Naive thymus-derived CD4-positive, alpha-beta T cell (primary cell): Measurements from ENCODE around the gene RGS2. TPM values are rescaled to one million over a fixed set of nuclear protein-coding genes. Genes with fewer than 3 reads are reported as not detected.

ENCODE experiments used
- ATAC-seq: fragments of 150-1000 bp; cut with Tn5 transposase; 2 replicates; pipeline ENCODE4 v1.10.0; 2021; ENCODE audit warnings: mild to moderate bottlenecking, moderate library complexity
- CTCF ChIA-PET: fragments of 350-600 bp; sonication (Branson Sonifier 250); formaldehyde crosslinking; loops from one replicate; lab custom pipeline; 2021; ENCODE audit warnings: antibody characterized with exemption; lab: Charles Lee
- POLR2A ChIA-PET: fragments of 350-600 bp; sonication (Branson Sonifier 250); formaldehyde crosslinking; loops from one replicate; lab custom pipeline; 2021; ENCODE audit warnings: antibody characterized with exemption, inconsistent platforms; lab: Charles Lee
- DNase-seq, 9 donors: peaks; one replicate each; pipeline versions ENCODE4 v3.0.0 to v3.0.0-alpha.2; 2020 to 2022; ENCODE audit warnings: mixed read lengths in 1 of 9
- H3K27ac ChIP-seq: one replicate; pipeline ENCODE4 v1.7.0; 2013; ENCODE audit warnings: mild to moderate bottlenecking, low read depth, low read length, moderate library complexity
- H3K27me3 ChIP-seq, 2 donors: one replicate each; pipeline ENCODE4 v1.7.0; 2013; ENCODE audit warnings: low read length in 2 of 2, mild to moderate bottlenecking in 2 of 2, moderate library complexity in 2 of 2; ENCODE audit not compliant: control insufficient read depth in 2 of 2, insufficient read depth in 2 of 2
- H3K36me3 ChIP-seq, 3 experiments: 1 replicate in 2 of 3; 2 replicates in 1 of 3; pipeline ENCODE4 v1.7.0; 2013; ENCODE audit warnings: low read length in 3 of 3, mild to moderate bottlenecking in 3 of 3, moderate library complexity in 1 of 3; ENCODE audit not compliant: insufficient read depth in 3 of 3, control insufficient read depth in 2 of 3
- H3K4me1 ChIP-seq, 2 donors: one replicate each; pipeline ENCODE4 v1.7.0; 2013; ENCODE audit warnings: low read length in 2 of 2, mild to moderate bottlenecking in 2 of 2, moderate library complexity in 1 of 2; ENCODE audit not compliant: control insufficient read depth in 2 of 2, insufficient read depth in 2 of 2
- H3K4me3 ChIP-seq: 2 replicates; pipeline ENCODE4 v1.7.0; 2013; ENCODE audit warnings: mild to moderate bottlenecking, low read length
- H3K9me3 ChIP-seq, 3 experiments: 1 replicate in 2 of 3; 2 replicates in 1 of 3; pipeline ENCODE4 v1.7.0; 2013; ENCODE audit warnings: low read length in 3 of 3; ENCODE audit not compliant: control insufficient read depth in 2 of 3
- H3K27ac Mint-ChIP-seq, 9 donors: one replicate each; pipeline ENCODE4 v1.8.0; 2020 to 2022; ENCODE audit warnings: mixed read lengths in 9 of 9, mild to moderate bottlenecking in 8 of 9, moderate library complexity in 5 of 9, inconsistent platforms in 2 of 9
- H3K27me3 Mint-ChIP-seq, 5 donors: one replicate each; pipeline ENCODE4 v1.8.0; 2021 to 2022; ENCODE audit warnings: mixed read lengths in 5 of 5, mild to moderate bottlenecking in 1 of 5
- H3K36me3 Mint-ChIP-seq, 5 donors: one replicate each; pipeline ENCODE4 v1.8.0; 2020 to 2022; ENCODE audit warnings: mixed read lengths in 5 of 5, mild to moderate bottlenecking in 3 of 5, inconsistent platforms in 1 of 5
- H3K4me1 Mint-ChIP-seq, 7 donors: one replicate each; pipeline ENCODE4 v1.8.0; 2020 to 2022; ENCODE audit warnings: mixed read lengths in 7 of 7, mild to moderate bottlenecking in 3 of 7, inconsistent platforms in 1 of 7
- H3K4me3 Mint-ChIP-seq, 10 donors: one replicate each; pipeline ENCODE4 v1.8.0; 2020 to 2022; ENCODE audit warnings: mild to moderate bottlenecking in 10 of 10, mixed read lengths in 10 of 10, moderate library complexity in 6 of 10, inconsistent platforms in 2 of 10
- H3K9me3 Mint-ChIP-seq, 11 donors: one replicate each; pipeline ENCODE4 v1.8.0; 2020 to 2022; ENCODE audit warnings: mixed read lengths in 11 of 11, mild to moderate bottlenecking in 4 of 11, inconsistent platforms in 1 of 11, moderate library complexity in 1 of 11
- intact Hi-C, 2 donors: fragments of 100-400 bp; cut with micrococcal nuclease; formaldehyde crosslinking; loops; one replicate each; pipeline ENCODE4 v1.15.1; 2023
- polyA plus RNA-seq, 2 donors: library from polyadenylated mRNA; unstranded; fragments of 300-500 nt; fragmentation: Illumina TruSeq; gene quantifications; one replicate each; pipeline ENCODE4 v1.2.3, GENCODE V29; 2021
- total RNA-seq, 6 experiments: library from RNA in 5 of 6; stranded (reverse) in 5 of 6; gene quantifications; 1 replicate in 5 of 6; 2 replicates in 1 of 6; pipeline ENCODE4 v1.2.3 and lab custom pipeline; 2021 to 2026

The RGS2 gene
- total and polyA plus RNA-seq, 7 experiments from 2014 or later: 3.5 to 317 (median 14.3) TPM

DNA sequence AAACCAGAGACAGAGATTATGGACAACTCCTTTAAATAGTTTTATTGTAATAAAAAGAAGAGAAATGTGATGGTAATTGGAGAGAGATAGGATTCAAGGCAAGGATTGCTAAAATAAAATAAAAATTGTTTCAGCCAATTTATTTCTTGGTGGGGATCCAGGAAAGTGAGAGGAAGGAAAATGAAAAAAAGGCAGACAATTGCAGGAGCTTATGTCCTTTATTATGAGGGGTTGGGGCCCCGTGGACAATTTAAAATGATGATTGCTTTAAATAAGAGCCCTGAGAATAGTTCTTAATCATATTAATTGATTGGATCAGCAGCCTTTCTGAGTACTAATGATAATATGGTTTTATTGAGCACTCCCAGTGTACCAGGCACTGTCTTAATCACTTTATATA is 40.2 kb downstream of the RGS2 start:
- Mint-ChIP-seq H3K27ac (no peak overlapping the region), H3K4me1 (no peaks in the 10 kb centered on the region), H3K27me3 (peaks cover 0 to 20% (median 9%) of the 10 kb centered on the region in 5 donors), H3K4me3 (no peak overlapping the region), H3K9me3 (no peaks in the 10 kb centered on the region), H3K36me3 (no peaks in the 10 kb centered on the region)
- Histone ChIP-seq H3K27ac (no peak overlapping the region), H3K27me3 (no peaks in the 10 kb centered on the region), H3K9me3 (no peaks in the 10 kb centered on the region), H3K4me1 (no peaks in the 10 kb centered on the region), H3K36me3 (no peaks in the 10 kb centered on the region), H3K4me3 (no peak overlapping the region)
- no peak for ATAC-seq
- intact Hi-C loops: no loop called here
- DNase-seq: no peak
- CTCF ChIA-PET: no interaction called here
- POLR2A ChIA-PET: no interaction called here

GRCh38 chr1:192849442-192849841 is 40.6 kb downstream of the RGS2 start:
- POLR2A ChIA-PET: no interaction called here
- H3K4me1 Mint-ChIP-seq: no peaks in the 10 kb centered on the region
- no peaks in the 10 kb centered on the region for H3K9me3 ChIP-seq
- no peaks in the 10 kb centered on the region for H3K27me3 ChIP-seq
- no peaks in the 10 kb centered on the region for H3K4me1 ChIP-seq
- no peaks in the 10 kb centered on the region for H3K36me3 Mint-ChIP-seq
- H3K27ac Mint-ChIP-seq: no peak overlapping the region
- no peak for ATAC-seq
- H3K4me3 Mint-ChIP-seq: no peak overlapping the region
- intact Hi-C loops: no loop called here
- no peaks in the 10 kb centered on the region for H3K36me3 ChIP-seq
- peaks cover 0 to 20% (median 10%) of the 10 kb centered on the region in 5 donors for H3K27me3 Mint-ChIP-seq
- no peak for DNase-seq
- H3K27ac ChIP-seq: no peak overlapping the region
- CTCF ChIA-PET: no interaction called here
- no peak overlapping the region for H3K4me3 ChIP-seq
- no peaks in the 10 kb centered on the region for H3K9me3 Mint-ChIP-seq

- intact Hi-C loops: no loop called here
- POLR2A ChIA-PET: no interaction called here
- H3K4me3 Mint-ChIP-seq: no peak overlapping the region
Measured at GRCh38 chr1:192852001-192852947, 43.4 kb downstream of the RGS2 start.

GRCh38 chr1:192858456-192858855 is 49.6 kb downstream of the RGS2 start:
- ChIA-PET CTCF (no interaction called here), POLR2A (no interaction called here)
- peaks cover 0 to 2% (median 0%) of the 10 kb centered on the region in 11 donors for H3K9me3 Mint-ChIP-seq
- H3K4me3 ChIP-seq: no peak overlapping the region
- no peak overlapping the region for H3K4me3 Mint-ChIP-seq
- no peaks in the 10 kb centered on the region for H3K36me3 Mint-ChIP-seq
- H3K4me1 Mint-ChIP-seq: peaks cover 0 to 3% (median 0%) of the 10 kb centered on the region in 7 donors
- ATAC-seq: no peak
- H3K27ac ChIP-seq: no peak overlapping the region
- H3K4me1 ChIP-seq: no peaks in the 10 kb centered on the region
- H3K9me3 ChIP-seq: no peaks in the 10 kb centered on the region
- peaks cover 0 to 5% (median 0%) of the 10 kb centered on the region in 5 donors for H3K27me3 Mint-ChIP-seq
- intact Hi-C loops: no loop called here
- H3K27ac Mint-ChIP-seq: no peak overlapping the region
- no peaks in the 10 kb centered on the region for H3K36me3 ChIP-seq
- no peaks in the 10 kb centered on the region for H3K27me3 ChIP-seq
- no peak for DNase-seq

More at GRCh38 chr1:192852001-192852947, 43.4 kb downstream of the RGS2 start:
- Mint-ChIP-seq H3K4me1 (no peaks in the 10 kb centered on the region), H3K9me3 (peaks cover 0 to 2% (median 0%) of the 10 kb centered on the region in 11 donors), H3K27ac (no peak overlapping the region), H3K36me3 (no peaks in the 10 kb centered on the region), H3K27me3 (peaks cover 0 to 14% (median 10%) of the 10 kb centered on the region in 5 donors)
- H3K27me3 ChIP-seq: no peaks in the 10 kb centered on the region
- CTCF ChIA-PET: no interaction called here
- ATAC-seq: no peak
- H3K4me1 ChIP-seq: no peaks in the 10 kb centered on the region
- no peaks in the 10 kb centered on the region for H3K9me3 ChIP-seq
- DNase-seq: no peak
- no peak overlapping the region for H3K4me3 ChIP-seq
- H3K36me3 ChIP-seq: no peaks in the 10 kb centered on the region
- no peak overlapping the region for H3K27ac ChIP-seq

- no peaks in the 10 kb centered on the region for H3K9me3 Mint-ChIP-seq
- DNase-seq (no peak), ATAC-seq (no peak)
- no peaks in the 10 kb centered on the region for H3K27me3 Mint-ChIP-seq
- no peaks in the 10 kb centered on the region for H3K27me3 ChIP-seq
- H3K4me1 ChIP-seq: no peaks in the 10 kb centered on the region
- no peak overlapping the region for H3K27ac Mint-ChIP-seq
- H3K36me3 Mint-ChIP-seq: no peaks in the 10 kb centered on the region
- CTCF ChIA-PET: no interaction called here
- no peak overlapping the region for H3K27ac ChIP-seq
- no peak overlapping the region for H3K4me3 ChIP-seq
- intact Hi-C loops: no loop called here
- no peak overlapping the region for H3K4me3 Mint-ChIP-seq
- POLR2A ChIA-PET: no interaction called here
- no peaks in the 10 kb centered on the region for H3K9me3 ChIP-seq
- peaks cover 0 to 3% (median 0%) of the 10 kb centered on the region in 7 donors for H3K4me1 Mint-ChIP-seq
- H3K36me3 ChIP-seq: no peaks in the 10 kb centered on the region
Measured at GRCh38 chr1:192859808-192860207, 51.0 kb downstream of the RGS2 start.

- Mint-ChIP-seq H3K4me3 (no peak overlapping the region), H3K27ac (peak overlapping the region in 1 of 9 donors; percentile 25), H3K27me3 (no peaks in the 10 kb centered on the region), H3K36me3 (no peaks in the 10 kb centered on the region), H3K4me1 (peaks cover 0 to 3% (median 0%) of the 10 kb centered on the region in 7 donors), H3K9me3 (no peaks in the 10 kb centered on the region)
- POLR2A ChIA-PET: no interaction called here
- intact Hi-C loops: no loop called here
- Histone ChIP-seq H3K9me3 (no peaks in the 10 kb centered on the region), H3K27me3 (no peaks in the 10 kb centered on the region), H3K36me3 (no peaks in the 10 kb centered on the region), H3K4me3 (no peak overlapping the region), H3K4me1 (no peaks in the 10 kb centered on the region), H3K27ac (no peak overlapping the region)
- CTCF ChIA-PET: no interaction called here
- no peak for ATAC-seq
- DNase-seq: no peak
Measured at GRCh38 chr1:192860478-192861185, 51.8 kb downstream of the RGS2 start.
